HG03439 (cell line): ENCODE measurements around the gene MAP3K5.
"Not testable (repeated sequence)": the region's sequence is repeated elsewhere in the genome, so short reads cannot be mapped to it uniquely, and the experiment has no call there.

Experiments used
- ATAC-seq: cut with Tn5 transposase; IDR thresholded peaks from one replicate; pipeline ENCODE4 v1.9.1; 2021; ENCODE audit warnings: mild to moderate bottlenecking, moderate library complexity; ENCODE audit not compliant: unreplicated experiment

Gene MAP3K5

DNA sequence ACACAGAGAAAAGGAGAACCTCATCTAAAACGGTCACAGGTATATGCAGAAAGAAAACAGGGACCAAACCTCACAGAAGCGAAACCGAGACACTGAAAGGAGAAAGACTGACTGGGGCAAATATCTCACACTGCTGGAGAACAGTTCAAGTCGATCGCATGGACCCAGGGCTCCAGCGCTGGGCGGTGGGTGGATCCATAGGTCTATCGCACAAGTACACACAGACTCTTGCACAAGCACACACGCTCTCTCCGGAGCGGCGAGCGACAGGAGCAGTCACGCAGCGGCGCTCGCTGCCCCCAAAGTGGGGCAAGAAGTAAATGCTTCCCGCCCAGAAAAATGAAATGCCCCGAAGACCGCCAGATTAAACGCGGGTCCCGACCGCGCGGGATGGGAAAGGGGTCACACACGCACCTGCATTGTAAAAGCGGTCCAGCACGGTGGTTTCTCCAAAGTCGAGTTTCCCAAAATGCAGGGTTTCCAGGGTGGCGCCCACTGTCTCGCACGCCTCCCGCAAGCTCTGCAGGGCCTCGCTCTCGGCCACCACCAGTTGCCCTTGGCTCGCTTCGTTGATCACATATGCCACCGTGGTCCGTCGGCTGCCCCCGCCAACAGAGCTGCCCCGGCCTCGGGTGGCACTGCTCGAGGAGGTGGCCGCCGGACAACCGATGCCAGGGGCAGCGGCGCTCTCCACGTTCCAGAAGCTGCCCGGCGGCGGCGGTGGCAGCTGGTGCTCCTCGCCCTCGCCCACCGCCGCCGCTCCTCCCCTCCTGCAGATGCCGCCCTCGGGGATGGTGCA lies 782 bp downstream of the MAP3K5 start:
- ATAC-seq = peak; percentile 26

DNA sequence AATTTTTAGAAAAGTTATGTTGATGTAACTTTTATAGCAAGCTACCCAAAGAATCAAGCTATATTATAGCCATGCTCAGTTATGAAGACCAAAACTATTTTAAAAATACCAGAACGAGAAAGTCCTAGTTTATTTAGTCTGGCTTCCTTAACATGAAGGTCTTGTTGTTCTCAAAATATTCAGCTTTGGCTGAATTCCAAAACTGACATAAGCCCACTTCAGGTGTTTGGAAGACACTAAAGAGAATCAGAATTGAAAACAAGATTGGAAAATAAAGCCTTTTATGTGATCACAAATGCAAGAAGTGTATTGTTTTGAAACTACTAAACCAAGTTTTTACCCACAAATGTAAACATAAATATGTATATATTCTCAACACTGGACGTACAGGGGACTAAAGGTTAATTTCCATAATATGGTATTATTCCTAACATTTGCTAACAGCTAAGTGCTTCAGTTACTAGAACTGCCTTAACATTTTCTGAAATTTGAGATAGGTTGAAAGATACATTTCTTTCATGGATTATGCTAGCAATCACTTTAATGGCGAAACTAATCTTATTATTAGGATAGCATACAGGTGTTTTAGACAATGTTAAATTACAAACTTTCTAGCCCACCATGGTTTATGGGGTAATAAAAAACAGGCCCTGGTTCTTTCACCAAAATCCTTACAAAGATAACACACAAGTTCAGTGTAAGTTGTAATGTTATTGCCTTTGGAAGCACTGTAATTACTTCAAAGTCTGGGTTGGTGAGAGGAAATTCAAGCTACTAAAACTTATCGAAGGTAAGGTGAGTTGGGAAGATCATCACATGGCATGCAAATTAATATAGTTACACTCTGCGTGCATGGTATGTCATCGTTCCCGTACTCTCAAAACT lies 1.6 kb downstream of the MAP3K5 start:
- ATAC-seq = no peak

DNA sequence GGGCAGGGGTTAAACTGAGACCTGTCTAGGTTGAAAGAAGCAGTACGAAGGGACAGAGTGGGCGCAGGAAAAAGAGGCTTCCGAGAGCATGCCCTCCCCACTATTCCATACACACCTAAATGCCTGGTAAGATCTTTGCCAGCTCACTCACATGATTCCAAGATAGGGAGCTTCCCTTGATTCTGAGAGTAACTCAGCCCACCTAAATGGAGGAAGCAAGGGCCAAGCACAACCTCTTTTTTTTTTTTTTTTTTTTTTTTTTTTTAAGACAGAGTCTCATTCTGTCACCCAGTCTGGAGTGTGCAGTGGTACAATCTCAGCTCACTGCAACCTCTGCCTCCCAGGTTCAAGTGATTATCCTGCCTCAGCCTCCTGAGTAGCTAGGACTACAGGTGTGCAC lies 2.8 kb downstream of the MAP3K5 start:
- not testable (repeated sequence) for ATAC-seq

GRCh38 chr6:136788069-136788902 lies 4.0 kb downstream of the MAP3K5 start:
- no peak for ATAC-seq

GRCh38 chr6:136787726-136788068 lies 4.6 kb downstream of the MAP3K5 start:
- ATAC-seq = no peak

GRCh38 chr6:136786658-136787057 lies 5.6 kb downstream of the MAP3K5 start:
- ATAC-seq = no peak

DNA sequence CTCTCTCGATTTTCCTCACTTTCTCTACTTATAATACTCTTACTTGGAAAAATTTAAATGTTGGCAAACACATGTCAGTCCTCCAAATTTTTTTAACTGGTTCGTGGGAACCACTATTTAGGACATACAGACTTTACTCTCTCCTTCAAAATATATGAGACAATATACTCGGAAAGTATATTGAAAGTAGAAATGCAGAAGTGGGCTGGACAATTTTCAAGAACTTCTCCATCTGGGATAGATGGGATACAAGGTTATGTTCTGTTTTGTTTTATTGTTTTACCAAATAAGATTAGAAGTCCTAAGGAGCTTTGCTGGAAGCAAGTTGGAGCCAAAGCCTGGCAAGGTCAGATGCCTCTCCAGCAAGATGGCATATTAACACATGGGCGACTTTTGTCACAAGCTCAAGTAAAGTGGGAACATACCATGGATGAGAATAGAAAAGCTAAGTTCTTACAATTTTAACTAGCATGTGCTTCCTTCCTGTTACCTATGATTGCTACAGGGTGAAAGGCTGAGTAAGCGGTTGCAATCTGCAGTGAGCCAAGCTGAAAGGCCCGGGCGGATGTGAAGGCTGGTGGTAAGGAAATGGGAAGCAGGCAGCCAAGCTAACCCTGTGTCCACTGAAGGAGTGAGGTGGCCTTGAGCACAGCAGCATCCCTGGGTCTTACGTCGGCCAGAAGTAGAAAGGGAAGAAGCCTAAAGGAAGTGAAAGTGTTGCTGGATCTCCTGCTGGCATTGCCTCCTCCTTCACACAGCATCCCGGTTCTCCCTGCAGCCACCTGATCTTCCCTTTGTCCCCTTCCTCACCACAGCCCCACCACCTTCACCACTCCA lies 7.1 kb downstream of the MAP3K5 start:
- ATAC-seq = no peak

- ATAC-seq = no peak
These were observed 8.0 kb downstream of the MAP3K5 start for GRCh38 chr6:136784271-136784664.

DNA sequence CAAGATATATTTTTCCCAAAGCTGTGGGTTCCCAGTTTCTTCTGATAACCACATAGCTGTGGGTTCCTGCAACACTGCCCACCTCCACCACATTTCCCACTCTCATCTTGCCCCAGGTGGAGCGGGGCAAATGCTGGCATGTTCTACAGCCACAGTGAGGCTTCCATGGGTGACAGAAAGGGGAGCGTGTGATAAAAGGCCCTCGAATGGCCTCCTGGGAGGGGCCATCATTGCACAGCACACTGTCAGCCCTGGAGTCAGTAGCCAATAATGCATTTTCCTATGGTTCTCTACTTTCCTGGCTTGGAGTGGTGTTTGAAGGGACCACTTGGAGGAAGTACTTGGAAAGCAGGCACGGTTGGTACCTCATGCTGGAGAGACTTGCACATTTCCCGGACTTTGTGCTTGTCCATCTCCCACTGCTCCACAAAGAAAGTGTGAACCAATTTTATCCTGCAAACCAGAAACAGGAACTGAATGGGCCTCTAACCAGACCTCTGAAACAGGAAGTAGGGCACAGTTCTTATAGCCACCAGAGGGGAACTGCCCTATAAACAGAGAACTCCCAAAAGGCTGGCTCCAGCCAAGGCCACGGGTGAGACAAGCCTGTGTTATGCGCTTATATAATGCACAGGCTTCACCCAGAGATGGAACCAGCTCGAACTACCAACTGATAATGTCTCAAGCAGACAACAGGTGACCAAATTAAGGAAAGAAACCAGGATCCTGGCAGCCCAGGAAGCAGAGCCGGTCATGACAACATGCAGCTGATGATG lies 8.6 kb downstream of the MAP3K5 start:
- peak; percentile 40 for ATAC-seq

GRCh38 chr6:136783021-136783420 lies 9.3 kb downstream of the MAP3K5 start:
- no peak for ATAC-seq

- ATAC-seq = no peak
These were observed 10.1 kb downstream of the MAP3K5 start for GRCh38 chr6:136782021-136782770.

DNA sequence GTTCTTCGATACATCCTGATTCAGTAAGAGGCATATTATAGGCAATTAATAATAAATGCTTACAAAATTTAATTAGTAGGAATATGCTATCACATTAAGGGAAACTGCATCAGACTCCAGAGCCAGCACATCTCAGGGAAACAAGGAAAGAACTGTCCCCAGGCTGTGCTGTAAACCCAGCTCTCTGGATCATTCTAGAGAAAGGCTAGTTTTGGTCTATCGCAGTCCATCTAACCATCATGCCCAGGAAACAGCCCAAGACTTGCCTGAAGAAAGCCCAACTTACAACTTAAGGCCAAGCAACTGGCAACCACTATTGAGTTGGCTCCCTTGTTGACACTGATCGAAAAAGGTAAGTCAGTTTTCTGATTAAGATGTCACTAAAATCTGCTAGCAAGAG lies 11.3 kb downstream of the MAP3K5 start:
- ATAC-seq = no peak

DNA sequence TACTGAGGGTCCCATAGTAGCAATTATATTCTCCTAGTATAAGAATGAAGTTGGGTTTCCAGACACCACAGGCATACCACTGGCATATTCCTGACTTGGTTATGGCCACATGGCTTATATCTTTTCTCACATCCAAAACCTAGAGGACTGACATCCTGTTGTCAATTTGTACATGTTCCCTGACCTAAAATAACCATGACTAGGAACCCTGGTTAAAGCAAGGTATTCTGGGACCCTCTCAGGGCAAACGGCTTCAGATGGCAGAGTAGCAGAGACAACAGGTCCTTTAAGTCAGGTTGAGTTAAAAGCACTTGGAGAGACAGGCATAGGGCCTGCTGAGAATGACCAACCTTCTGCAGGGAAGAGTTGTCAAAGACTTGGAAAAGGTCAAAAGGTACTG lies 12.6 kb downstream of the MAP3K5 start:
- no peak for ATAC-seq

GRCh38 chr6:136777651-136778050 lies 14.6 kb downstream of the MAP3K5 start:
- no peak for ATAC-seq

GRCh38 chr6:136775548-136775947 lies 16.7 kb downstream of the MAP3K5 start:
- ATAC-seq = no peak

DNA sequence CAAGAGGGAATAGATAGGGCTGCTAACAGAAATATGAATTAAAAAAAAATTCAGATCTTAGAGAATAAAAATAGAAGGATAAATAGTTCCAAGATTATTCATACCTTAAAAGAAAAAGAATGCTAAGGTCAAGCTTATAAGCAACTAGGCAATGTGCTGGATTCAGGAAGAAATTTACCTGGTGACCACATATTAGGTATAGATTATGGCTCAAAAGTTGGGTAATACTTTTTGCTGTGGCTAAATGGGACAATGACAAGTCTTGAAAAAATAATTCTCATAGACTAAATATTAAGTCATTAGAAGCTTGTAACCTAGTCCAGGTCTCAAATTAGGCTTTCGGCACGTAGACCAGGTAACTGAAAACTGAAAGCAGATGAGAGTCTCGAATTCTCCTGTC lies 17.2 kb downstream of the MAP3K5 start:
- no peak for ATAC-seq

DNA sequence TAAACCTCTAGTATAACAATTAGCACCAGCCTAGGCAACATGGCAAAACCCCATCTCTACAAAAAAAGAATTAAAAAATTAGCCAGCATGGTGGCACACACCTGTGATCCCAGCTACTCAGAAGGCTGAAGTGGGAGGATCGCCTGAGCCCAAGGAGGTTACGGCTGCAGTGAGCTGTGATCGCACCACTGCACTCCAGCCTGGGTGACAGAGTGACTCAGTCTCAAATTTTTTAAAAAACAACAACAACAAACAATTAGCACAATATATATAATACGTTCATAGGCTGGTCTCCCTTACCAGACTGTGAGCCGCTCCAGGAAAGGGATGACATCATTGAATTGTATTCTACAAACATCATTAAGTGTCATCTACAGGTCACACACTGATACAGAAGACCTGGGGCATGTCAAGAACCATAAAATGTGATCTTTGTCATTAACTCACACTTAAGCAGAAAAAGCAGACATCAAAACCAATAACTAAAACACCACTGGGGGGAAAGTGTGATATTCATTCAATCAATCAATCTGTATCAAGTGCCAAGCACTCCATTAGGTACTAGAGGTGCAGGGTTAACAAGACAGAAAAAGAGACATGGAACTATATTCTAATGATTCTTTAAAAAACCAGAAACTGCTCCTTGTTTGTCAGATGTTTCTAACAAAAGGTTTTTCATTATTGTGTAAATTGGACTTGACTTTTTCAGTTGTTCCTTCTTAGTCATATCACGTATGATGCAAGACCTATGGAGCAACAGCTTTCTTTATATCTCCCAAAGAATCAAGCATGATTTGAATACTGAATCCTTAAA lies 17.8 kb downstream of the MAP3K5 start:
- no peak for ATAC-seq

- no peak for ATAC-seq
These were observed 18.8 kb downstream of the MAP3K5 start for GRCh38 chr6:136773473-136773796.
